H1 (cell line): ENCODE measurements around the gene LSM7. TPM values are rescaled to one million over a fixed set of nuclear protein-coding genes. Genes with fewer than 3 reads are reported as not detected.

ENCODE experiments used
- CTCF ChIA-PET: fragments of 300-600 bp; sonication (Branson Sonifier 250); formaldehyde crosslinking; loops from one replicate; lab custom pipeline; 2021; ENCODE audit not compliant: partially characterized antibody; lab: Charles Lee
- POLR2A ChIA-PET: fragments of 300-600 bp; sonication (Branson Sonifier 250); formaldehyde crosslinking; loops from one replicate; lab custom pipeline; 2021; ENCODE audit warnings: inconsistent platforms; ENCODE audit not compliant: partially characterized antibody; lab: Charles Lee
- DNase-seq, 2 experiments: peaks; one replicate each; pipeline versions ENCODE4 v3.0.0 to v3.0.0-alpha.2; 2010 to 2022; ENCODE audit warnings: low spot score in 2 of 2, low read depth in 1 of 2, mixed read lengths in 1 of 2
- FAIRE-seq: peaks from 2 replicates; lab custom pipeline; 2011; peaks lifted over from hg19 to GRCh38; lab: Jason Lieb, UNC
- H2AFZ ChIP-seq: 2 replicates; pipeline ENCODE4 v1.8.1; 2012; ENCODE audit warnings: low read length, inconsistent platforms
- H2AK5ac ChIP-seq: 2 replicates; pipeline ENCODE4 v1.6.1; 2013; ENCODE audit warnings: low read depth, low read length
- H2BK120ac ChIP-seq: replicated peaks from 2 replicates; pipeline ENCODE3; 2013; ENCODE audit warnings: low read depth, low read length, inconsistent platforms
- H2BK12ac ChIP-seq: 2 replicates; pipeline ENCODE4 v1.6.1; 2013; ENCODE audit warnings: low read depth, low read length
- H2BK15ac ChIP-seq: 2 replicates; pipeline ENCODE4 v1.6.1; 2013; ENCODE audit warnings: low read length
- H2BK20ac ChIP-seq: 2 replicates; pipeline ENCODE4 v1.6.1; 2013; ENCODE audit warnings: low read length
- H2BK5ac ChIP-seq: 2 replicates; pipeline ENCODE4 v1.6.1; 2013; ENCODE audit warnings: low read depth, low read length
- H3K14ac ChIP-seq: 2 replicates; pipeline ENCODE4 v1.6.1; 2013; ENCODE audit warnings: inconsistent platforms; ENCODE audit not compliant: insufficient read length
- H3K18ac ChIP-seq: 2 replicates; pipeline ENCODE4 v1.6.1; 2013; ENCODE audit warnings: low read length; ENCODE audit errors: extremely low read depth
- H3K23ac ChIP-seq: 2 replicates; pipeline ENCODE4 v1.6.1; 2013; ENCODE audit warnings: inconsistent platforms; ENCODE audit not compliant: insufficient read length
- H3K23me2 ChIP-seq: 2 replicates; pipeline ENCODE4 v1.6.1; 2013; ENCODE audit warnings: low read depth, low read length
- H3K27ac ChIP-seq: 2 replicates; pipeline ENCODE4 v1.6.1; 2011; ENCODE audit warnings: low read depth, low read length, inconsistent platforms
- H3K27me3 ChIP-seq, 4 experiments: replicated peaks in 1 of 4; 1 replicate in 1 of 4; 2 replicates in 3 of 4; pipeline versions ENCODE4 v1.6.1 to v1.8.1; 2011 to 2013; ENCODE audit warnings: low read length in 3 of 4, mild to moderate bottlenecking in 3 of 4, inconsistent platforms in 2 of 4, mixed read lengths in 2 of 4, moderate library complexity in 1 of 4; ENCODE audit not compliant: control insufficient read depth in 3 of 4, insufficient read depth in 3 of 4; ENCODE audit errors: extremely low read depth in 1 of 4
- H3K36me3 ChIP-seq, 4 experiments: 2 replicates each; pipeline versions ENCODE4 v1.6.1 to v1.8.1; 2011 to 2013; ENCODE audit warnings: mild to moderate bottlenecking in 4 of 4, low read length in 3 of 4, moderate library complexity in 2 of 4, control low read depth in 1 of 4, inconsistent platforms in 1 of 4; ENCODE audit not compliant: insufficient read depth in 4 of 4, control insufficient read depth in 2 of 4
- H3K4ac ChIP-seq: replicated peaks from 2 replicates; pipeline ENCODE3; 2013; ENCODE audit warnings: low read length, low read depth, mixed read lengths, inconsistent platforms; ENCODE audit not compliant: insufficient read length
- H3K4me1 ChIP-seq, 4 experiments: replicated peaks in 1 of 4; 1 replicate in 1 of 4; 2 replicates in 3 of 4; pipeline versions ENCODE4 v1.6.1 to v1.8.1; 2011 to 2013; ENCODE audit warnings: low read length in 3 of 4, inconsistent platforms in 2 of 4, mixed read lengths in 1 of 4; ENCODE audit not compliant: insufficient read depth in 4 of 4, control insufficient read depth in 3 of 4
- H3K4me2 ChIP-seq, 2 experiments: 2 replicates each; pipeline versions ENCODE4 v1.6.1 to v1.8.1; 2011 to 2013; ENCODE audit warnings: low read depth in 2 of 2, low read length in 2 of 2, control low read depth in 1 of 2, inconsistent platforms in 1 of 2, mild to moderate bottlenecking in 1 of 2; ENCODE audit not compliant: insufficient read depth in 1 of 2
- H3K4me3 ChIP-seq, 4 experiments: fragments of 200-600, 300-600 bp in 1 of 4; sonication (generic), shearing (Covaris generic), sonication (Bioruptor Twin) in 1 of 4; 2 replicates each; pipeline versions ENCODE4 v1.5.1 to v1.8.1; 2011 to 2016; ENCODE audit warnings: low read length in 4 of 4, low read depth in 3 of 4, control low read depth in 2 of 4, inconsistent platforms in 2 of 4, mild to moderate bottlenecking in 2 of 4, mixed read lengths in 1 of 4, moderate library complexity in 1 of 4; ENCODE audit not compliant: insufficient read depth in 2 of 4; ENCODE audit errors: extremely low read depth in 1 of 4
- H3K56ac ChIP-seq: replicated peaks from 2 replicates; pipeline ENCODE3; 2013; ENCODE audit warnings: low read depth, mild to moderate bottlenecking, mixed read lengths, low read length, inconsistent platforms; ENCODE audit not compliant: insufficient read length
- H3K79me1 ChIP-seq: 2 replicates; pipeline ENCODE4 v1.6.1; 2013; ENCODE audit warnings: low read depth, low read length, control low read depth
- H3K79me2 ChIP-seq, 2 experiments: 2 replicates each; pipeline versions ENCODE4 v1.6.1 to v1.8.1; 2012 to 2013; ENCODE audit warnings: low read length in 2 of 2, mild to moderate bottlenecking in 2 of 2, inconsistent platforms in 1 of 2; ENCODE audit not compliant: insufficient read depth in 2 of 2, control insufficient read depth in 1 of 2
- H3K9ac ChIP-seq, 4 experiments: replicated peaks in 1 of 4; 1 replicate in 1 of 4; 2 replicates in 3 of 4; pipeline versions ENCODE4 v1.6.1 to v1.8.1; 2011 to 2013; ENCODE audit warnings: low read depth in 3 of 4, low read length in 3 of 4, control low read depth in 2 of 4, mild to moderate bottlenecking in 2 of 4, moderate library complexity in 2 of 4, inconsistent platforms in 1 of 4; ENCODE audit errors: extremely low read depth in 1 of 4
- H3K9me3 ChIP-seq, 2 experiments: 2 replicates each; pipeline versions ENCODE4 v1.6.1 to v1.8.1; 2012 to 2013; ENCODE audit warnings: mild to moderate bottlenecking in 2 of 2, moderate library complexity in 2 of 2, control low read depth in 1 of 2, inconsistent platforms in 1 of 2, low read depth in 1 of 2, low read length in 1 of 2, mixed read lengths in 1 of 2; ENCODE audit not compliant: insufficient read depth in 2 of 2
- H4K20me1 ChIP-seq, 2 experiments: replicated peaks in 1 of 2; 2 replicates each; pipeline versions ENCODE3 to v1.8.1; 2011 to 2013; ENCODE audit warnings: inconsistent platforms in 2 of 2, low read length in 2 of 2, mild to moderate bottlenecking in 1 of 2; ENCODE audit not compliant: insufficient read depth in 2 of 2, control insufficient read depth in 1 of 2
- H4K5ac ChIP-seq: 2 replicates; pipeline ENCODE4 v1.6.1; 2013; ENCODE audit warnings: low read length, low read depth, mixed read lengths, inconsistent platforms; ENCODE audit not compliant: insufficient read length
- H4K8ac ChIP-seq: 2 replicates; pipeline ENCODE4 v1.8.0; 2013; ENCODE audit warnings: mild to moderate bottlenecking, moderate library complexity, low read length, inconsistent platforms; ENCODE audit not compliant: insufficient read depth; ENCODE audit errors: extremely low read depth
- H4K91ac ChIP-seq: replicated peaks from 2 replicates; pipeline ENCODE3; 2013; ENCODE audit warnings: low read length, mixed read lengths, inconsistent platforms; ENCODE audit not compliant: insufficient read length
- ATF3 ChIP-seq: IDR thresholded peaks from 2 replicates; pipeline ENCODE4 v1.6.1; 2011; ENCODE audit warnings: low read depth, mild to moderate bottlenecking, low read length; ENCODE audit not compliant: insufficient read depth
- JUND ChIP-seq: IDR thresholded peaks from 2 replicates; pipeline ENCODE4 v1.6.1; 2011; ENCODE audit warnings: mild to moderate bottlenecking, improper control_type of control experiment, low read length
- MAFK ChIP-seq: IDR thresholded peaks from 2 replicates; pipeline ENCODE4 v1.6.1; 2012; ENCODE audit warnings: low read depth, mild to moderate bottlenecking, improper control_type of control experiment, low read length
- RBBP5 ChIP-seq: IDR thresholded peaks from 2 replicates; pipeline ENCODE4 v1.7.1; 2012; ENCODE audit warnings: low read depth, mild to moderate bottlenecking, inconsistent platforms, low read length, moderate library complexity, borderline replicate concordance
- SIRT6 ChIP-seq: IDR thresholded peaks from one replicate; pipeline ENCODE4 v1.7.1; 2012; ENCODE audit warnings: low read length, inconsistent platforms
- WGBS, 2 experiments: shearing (Covaris generic) in 1 of 2; methylation state at CpG; one replicate each; pipeline versions ENCODE4 v1.1.6 to v1.1.7; 2013 to 2015; ENCODE audit warnings: low lambda C conversion rate in 2 of 2, mixed read lengths in 2 of 2, inconsistent platforms in 1 of 2, low coverage in 1 of 2, missing lambda C conversion rate in 1 of 2; ENCODE audit not compliant: insufficient replicate concordance in 2 of 2, insufficient coverage in 1 of 2, insufficient read length in 1 of 2; ENCODE audit errors: extremely low coverage in 1 of 2, missing lambda C conversion rate in 1 of 2; 5-methylcytosine and 5-hydroxymethylcytosine counted together
- polyA plus RNA-seq, 7 experiments: library from polyadenylated mRNA; depleted of rRNA in 3 of 7; stranded (reverse) in 5 of 7; unstranded in 2 of 7; fragments of >200 nt in 5 of 7; fragments of 200-250 nt in 2 of 7; gene quantifications; 1 replicate in 5 of 7; 2 replicates in 1 of 7; 4 replicates in 1 of 7; pipeline versions ENCODE4 v1.2.1 to v1.2.3, GENCODE V29; 2011 to 2013; ENCODE audit warnings: missing spikeins in 2 of 7, mixed read lengths in 2 of 7
- total RNA-seq: library from RNA; stranded (reverse); fragmentation: NEBNext Ultra II Directional; extraction: Animal tissue kit (Norgen Biotek cat#: 25700); gene quantifications from 2 replicates; pipeline ENCODE4 v1.2.1, GENCODE V29; 2021

The LSM7 gene
- total and polyA plus RNA-seq, 2 of the 8 experiments (the other 6 are each of a cell fraction or from before 2014, with no cell fraction given) = 228 to 1,335 TPM

- 79% methylated on average over 23 of the region's 26 CpGs; no CpG with 5 or more reads in 1 of the 2 experiments for WGBS, 2 experiments
- Histone ChIP-seq H3K27ac (no peak overlapping the region), H2AK5ac (no peak overlapping the region), H3K79me1 (no peaks in the 10 kb centered on the region), H3K23me2 (peaks cover 10% of the 10 kb centered on the region; the same call in 1 of the 2 replicates), H3K4me3 (no peak overlapping the region), H3K4me2 (no peak overlapping the region), H2BK15ac (no peak overlapping the region), H3K79me2 (no peaks in the 10 kb centered on the region), H2BK20ac (no peak overlapping the region), H4K5ac (no peak overlapping the region), H4K20me1 (peaks cover 0 to 3% of the 10 kb centered on the region in 2 experiments), H3K9me3 (no peaks in the 10 kb centered on the region), H4K8ac (no peak overlapping the region), H2BK5ac (no peak overlapping the region), H2BK120ac (no peak overlapping the region), H3K36me3 (peaks cover 0 to 6% (median 0%) of the 10 kb centered on the region in 4 experiments; a peak in 1 of 8 replicates), H3K56ac (no peak overlapping the region), H4K91ac (no peak overlapping the region), H3K4ac (no peak overlapping the region), H3K27me3 (peaks cover 28 to 36% (median 33%) of the 10 kb centered on the region in 4 experiments), H2BK12ac (no peak overlapping the region), H3K18ac (no peak overlapping the region), H3K14ac (no peak overlapping the region), H3K23ac (no peak overlapping the region), H2AFZ (no peak overlapping the region), H3K9ac (no peak overlapping the region), H3K4me1 (peaks cover 0 to 18% (median 10%) of the 10 kb centered on the region in 4 experiments; a peak in 5 of 7 replicates)
- FAIRE-seq = no peak
- DNase-seq = no peak
- TF ChIP-seq RBBP5 (no peak), MAFK (no peak), ATF3 (no peak), JUND (no peak), SIRT6 (no peak)
- ChIA-PET POLR2A (interaction anchor here (1.1 to 3.9 kb wide), 12 partner anchors 8 to 181 kb away, joined by 3 to 16 read pairs (median 4); partner anchors contain the start of genes GADD45B, LINGO3 and PEAK3), CTCF (interaction anchor here (1.3 to 3.3 kb wide), 4 partner anchors 19 to 342 kb away, joined by 3 to 23 read pairs (median 12); no protein-coding TSS in a partner anchor)
Observed at GRCh38 chr19:2294687-2295335, 33.6 kb downstream of the LSM7 start.
